Psoas muscle (tissue), 8 donors: ENCODE measurements around the gene FOXP1. TPM values are rescaled to one million over a fixed set of nuclear protein-coding genes. Genes with fewer than 3 reads are reported as not detected.

ENCODE experiments used
- ATAC-seq, 4 donors: fragments of 200-7000 bp; cut with Tn5 transposase; one replicate each; pipeline ENCODE4 v1.9.1; 2020; ENCODE audit warnings: moderate library complexity in 3 of 4, mild to moderate bottlenecking in 2 of 4
- DNase-seq, 2 donors: peaks; one replicate each; pipeline ENCODE4 v3.0.0-alpha.2; 2020
- H3K27ac ChIP-seq: fragments of 200-600 bp; one replicate; pipeline ENCODE4 v1.8.0; 2022
- H3K27me3 ChIP-seq, 3 donors: fragments of 200-600 bp in 1 of 3; one replicate each; pipeline versions ENCODE4 v1.6.1 to v1.8.0; 2013 to 2022; ENCODE audit warnings: low read length in 2 of 3, mild to moderate bottlenecking in 2 of 3, moderate library complexity in 1 of 3; ENCODE audit not compliant: insufficient read depth in 3 of 3
- H3K36me3 ChIP-seq, 2 donors: fragments of 200-600 bp in 1 of 2; one replicate each; pipeline versions ENCODE4 v1.6.1 to v1.8.0; 2013 to 2022; ENCODE audit warnings: low read depth in 1 of 2, mild to moderate bottlenecking in 1 of 2, moderate library complexity in 1 of 2; ENCODE audit not compliant: insufficient read depth in 1 of 2
- H3K4me1 ChIP-seq: fragments of 200-600 bp; one replicate; pipeline ENCODE4 v1.8.0; 2022
- H3K4me3 ChIP-seq: fragments of 200-600 bp; one replicate; pipeline ENCODE4 v1.8.0; 2022; ENCODE audit warnings: mild to moderate bottlenecking
- H3K9me3 ChIP-seq: fragments of 200-600 bp; one replicate; pipeline ENCODE4 v1.8.0; 2022
- CTCF ChIP-seq: fragments of 200-600 bp; IDR thresholded peaks from one replicate; pipeline ENCODE4 v1.8.0; 2022; ENCODE audit warnings: antibody characterized with exemption
- WGBS, 3 donors: extraction: QIAGEN DNeasy Blood & Tissue Kit; methylation state at CpG; one replicate each; pipeline versions ENCODE4 v1.1.6 to v1.1.7; 2013; 5-methylcytosine and 5-hydroxymethylcytosine counted together
- intact Hi-C, 2 donors: fragments of 100-400 bp; cut with DNase I; formaldehyde crosslinking; loops; one replicate each; pipeline versions ENCODE4 v1.11.0 to v1.14.2; 2022
- polyA plus RNA-seq, 3 donors: library from polyadenylated mRNA; stranded (reverse); fragments of 200-250 nt; gene quantifications; one replicate each; pipeline ENCODE4 v1.2.3, GENCODE V29; 2013
- total RNA-seq, 4 donors: library from RNA; stranded (reverse); fragmentation: NEBNext Ultra II Directional in 2 of 4; extraction: Animal tissue kit (Norgen Biotek cat#: 25700) in 2 of 4; gene quantifications; one replicate each; pipeline versions ENCODE4 v1.2.1 to v1.2.4, GENCODE V29; 2021 to 2023
- donor health status: healthy with polysubstance abuse.
- donor health status: DM: no; HTN: no; CAD: no; lungs with moderate emphysema.
- donor health status: Bipolar disorder and iron deficiency.
- donor health status: healthy.
- donor health status: DM: yes; HTN: yes; CAD: no.
- donor health status: DM: no; HTN: no; CAD: no.
- donor health status: DM: no; HTN: no; CAD: no.
- donor health status: DM: yes; HTN: yes; CAD: no.

FOXP1 gene
- total and polyA plus RNA-seq, 7 donors = 2.6 to 26.4 (median 15.4) TPM

- DNase-seq (no peak), ATAC-seq (no peak)
- WGBS, 3 donors = 83 to 92% (median 91%) methylated on average over 11 of the region's 11 CpGs
- Histone ChIP-seq H3K4me3 (no peak overlapping the region), H3K9me3 (no peaks in the 10 kb centered on the region), H3K27ac (no peak overlapping the region), H3K27me3 (no peaks in the 10 kb centered on the region), H3K4me1 (no peaks in the 10 kb centered on the region), H3K36me3 (peaks cover 14 to 94% of the 10 kb centered on the region in 2 donors)
- no peak for TF ChIP-seq CTCF
- intact Hi-C loops = no loop called here
Measured at GRCh38 chr3:70972855-70973254, 610.7 kb downstream of the FOXP1 start.

GRCh38 chr3:70970952-70971351 is 612.6 kb downstream of the FOXP1 start:
- no peaks in the 10 kb centered on the region for H3K9me3 ChIP-seq
- DNase-seq (no peak), ATAC-seq (no peak)
- 73 to 80% (median 74%) methylated on average over 6 of the region's 6 CpGs for WGBS, 3 donors
- H3K36me3 ChIP-seq = peaks cover 7 to 94% of the 10 kb centered on the region in 2 donors
- intact Hi-C loops = no loop called here
- H3K4me3 ChIP-seq = no peak overlapping the region
- no peaks in the 10 kb centered on the region for H3K27me3 ChIP-seq
- H3K4me1 ChIP-seq = no peaks in the 10 kb centered on the region
- no peak overlapping the region for H3K27ac ChIP-seq
- TF ChIP-seq CTCF = no peak

- ATAC-seq = no peak
- peaks cover 13 to 94% of the 10 kb centered on the region in 2 donors for H3K36me3 ChIP-seq
- intact Hi-C loops = no loop called here
- H3K27me3 ChIP-seq = no peaks in the 10 kb centered on the region
- no peak overlapping the region for H3K4me3 ChIP-seq
- TF ChIP-seq CTCF = no peak
- DNase-seq = no peak
- WGBS, 3 donors = 78 to 85% (median 85%) methylated on average over 4 of the region's 4 CpGs
- no peaks in the 10 kb centered on the region for H3K4me1 ChIP-seq
- no peak overlapping the region for H3K27ac ChIP-seq
- H3K9me3 ChIP-seq = no peaks in the 10 kb centered on the region
Measured at GRCh38 chr3:70970171-70970570, 613.4 kb downstream of the FOXP1 start.

- DNase-seq (no peak), ATAC-seq (no peak)
- WGBS, 3 donors = 86 to 88% (median 88%) methylated on average over 13 of the region's 13 CpGs
- Histone ChIP-seq H3K4me3 (no peak overlapping the region), H3K4me1 (no peaks in the 10 kb centered on the region), H3K27me3 (no peaks in the 10 kb centered on the region), H3K27ac (no peak overlapping the region), H3K36me3 (peaks cover 18 to 89% of the 10 kb centered on the region in 2 donors), H3K9me3 (no peaks in the 10 kb centered on the region)
- intact Hi-C loops = no loop called here
- TF ChIP-seq CTCF = no peak
Measured at GRCh38 chr3:70963431-70964275, 619.9 kb downstream of the FOXP1 start.
